ENCODE results near the gene PPP1R1C.

- no peak for TF ChIP-seq TCF7 (CRISPR knock-in tag; IDR thresholded peaks at IDR 0.05; ENCODE audit: low read depth)
- no peak for TF ChIP-seq CREB1 (CRISPR knock-in tag; IDR thresholded peaks at IDR 0.05)
- no peak for TF ChIP-seq FOXJ3 (CRISPR knock-in tag; IDR thresholded peaks at IDR 0.05; ENCODE audit: borderline replicate concordance)
- no peak for TF ChIP-seq ARID4B (CRISPR knock-in tag; IDR thresholded peaks at IDR 0.05; ENCODE audit: borderline replicate concordance)
- TF ChIP-seq CTCF (IDR thresholded peaks at IDR 0.05), result no peak
- TF ChIP-seq PREB (CRISPR knock-in tag; IDR thresholded peaks at IDR 0.05; ENCODE audit: borderline replicate concordance), result no peak
Observed at GRCh38 chr2:182144041-182144775, 158.6 kb downstream of the PPP1R1C start.
